Muscle of arm (tissue), 14 donors: ENCODE data around the gene LIPM. TPM values are rescaled to one million over a fixed set of nuclear protein-coding genes. Genes with fewer than 3 reads are reported as not detected.

Experiments
- DNase-seq: peaks from one replicate; pipeline ENCODE4 v3.0.0-alpha.2; 2013
- long read RNA-seq, 11 donors: transcript quantifications; one replicate each; lab custom pipeline, GENCODE V29; 2026
- polyA plus RNA-seq, 12 donors: library from polyadenylated mRNA; unstranded; fragments of 120-200 nt; gene quantifications; one replicate each; pipeline ENCODE4 v1.2.1, GENCODE V29; 2013; ENCODE audit not compliant: insufficient read length in 12 of 12

The LIPM gene, protein sequence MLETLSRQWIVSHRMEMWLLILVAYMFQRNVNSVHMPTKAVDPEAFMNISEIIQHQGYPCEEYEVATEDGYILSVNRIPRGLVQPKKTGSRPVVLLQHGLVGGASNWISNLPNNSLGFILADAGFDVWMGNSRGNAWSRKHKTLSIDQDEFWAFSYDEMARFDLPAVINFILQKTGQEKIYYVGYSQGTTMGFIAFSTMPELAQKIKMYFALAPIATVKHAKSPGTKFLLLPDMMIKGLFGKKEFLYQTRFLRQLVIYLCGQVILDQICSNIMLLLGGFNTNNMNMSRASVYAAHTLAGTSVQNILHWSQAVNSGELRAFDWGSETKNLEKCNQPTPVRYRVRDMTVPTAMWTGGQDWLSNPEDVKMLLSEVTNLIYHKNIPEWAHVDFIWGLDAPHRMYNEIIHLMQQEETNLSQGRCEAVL
- polyA plus RNA-seq = under 1 TPM in 3 of 12 donors, not detected in 9; 0.49 to 0.79 (median 0.61) TPM
- long read RNA-seq, donor 1 = 0 reads
- long read RNA-seq, donor 2 = 0 reads
- long read RNA-seq, donor 3 = 0 reads
- long read RNA-seq, donor 4 = 0 reads
- long read RNA-seq, donor 5 = 0 reads
- long read RNA-seq, donor 6 = 0 reads
- long read RNA-seq, donor 7 = 0 reads
- long read RNA-seq, donor 8 = 0 reads
- long read RNA-seq, donor 9 = 0 reads
- long read RNA-seq, donor 10 = 0 reads
- long read RNA-seq, donor 11 = 0 reads

DNA sequence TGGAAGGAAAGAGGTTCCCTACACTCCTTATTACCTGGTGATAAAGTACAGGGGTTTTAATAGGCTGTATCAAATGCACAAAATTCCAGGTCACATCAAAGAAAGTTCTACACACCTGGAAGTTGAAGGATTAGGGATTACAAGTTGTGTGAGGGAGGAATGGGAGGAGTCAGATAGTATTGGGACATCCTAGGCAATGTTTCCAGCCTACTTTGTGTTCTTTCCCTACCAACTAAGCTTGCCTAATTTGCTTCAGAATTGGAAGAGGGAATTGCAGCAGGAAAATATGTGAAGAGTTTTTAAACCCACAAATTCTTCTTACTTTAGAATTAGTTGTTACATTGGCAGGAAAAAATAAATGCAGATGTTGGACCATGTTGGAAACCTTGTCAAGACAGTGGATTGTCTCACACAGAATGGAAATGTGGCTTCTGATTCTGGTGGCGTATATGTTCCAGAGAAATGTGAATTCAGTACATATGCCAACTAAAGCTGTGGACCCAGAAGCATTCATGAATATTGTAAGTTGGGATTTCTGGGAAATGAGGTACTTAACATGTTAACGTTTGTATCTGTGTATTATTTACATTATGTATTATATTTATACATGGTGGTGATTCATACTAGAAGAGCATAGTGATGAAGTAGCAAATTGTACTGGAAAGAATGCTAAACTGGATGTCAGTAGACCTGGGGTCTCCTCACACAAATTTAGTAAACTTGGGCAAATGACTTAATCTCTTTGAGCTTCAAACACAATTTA is at the start of gene LIPM:
Gene LIPM, plus strand, starts transcription at position 208 of the 763 bp plus-strand sequence. Its CDS starts 167 bp downstream, at position 375.
- no peak for DNase-seq

DNA sequence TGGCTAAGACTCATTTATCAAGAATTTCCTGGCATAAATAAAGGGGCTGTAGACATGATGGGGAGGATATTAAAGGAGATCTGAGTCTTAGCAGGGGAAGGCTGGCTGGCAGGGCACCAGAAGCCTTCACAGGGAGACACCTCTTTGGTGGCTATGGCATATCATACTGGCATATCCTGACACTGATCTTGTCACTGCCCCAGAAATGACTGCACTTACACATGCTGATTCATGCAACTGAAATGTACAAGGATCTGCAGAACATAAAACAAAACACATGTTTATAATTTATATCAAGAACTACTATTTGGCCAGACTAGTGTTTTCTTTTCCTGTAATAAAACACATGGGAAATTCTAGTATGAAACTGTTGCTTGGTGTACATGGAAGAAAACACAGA is 48.2 kb upstream of the LIPM start:
- DNase-seq = no peak

DNA sequence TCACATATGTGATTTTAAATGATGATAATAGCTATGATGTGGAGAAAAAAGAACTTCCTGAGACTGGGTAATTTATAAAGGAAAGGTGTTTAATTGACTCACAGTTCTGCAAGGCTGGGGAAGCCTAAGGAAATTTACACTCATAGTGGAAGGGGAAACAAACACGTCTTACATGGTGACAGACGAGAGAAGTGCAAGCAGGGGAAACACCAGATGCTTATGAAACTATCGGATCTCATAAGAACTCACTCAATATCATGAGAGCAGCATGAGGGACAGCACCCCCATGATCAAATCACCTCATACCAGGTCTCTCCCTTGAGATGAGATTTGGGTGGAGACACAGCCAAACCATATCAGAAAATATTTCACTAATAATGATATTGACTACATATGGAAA is 46.8 kb upstream of the LIPM start:
- DNase-seq = no peak

DNA sequence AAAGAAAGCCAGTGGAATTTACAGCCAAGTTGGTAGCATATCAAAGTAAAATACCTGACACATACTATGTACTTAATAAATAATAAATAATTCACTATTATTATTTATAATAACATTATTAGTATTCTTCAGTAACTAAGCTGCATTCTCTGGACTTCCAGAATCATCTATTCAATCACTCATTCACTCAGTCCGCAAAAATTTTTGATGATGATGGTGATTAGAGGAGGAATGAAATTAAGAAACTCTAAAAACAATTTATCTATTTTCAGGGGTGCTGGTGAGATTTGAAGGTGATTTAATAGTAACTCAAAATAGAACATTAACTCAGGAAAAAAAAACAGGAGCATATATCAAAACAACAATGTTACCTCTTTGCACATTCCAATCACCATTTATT is 45.9 kb upstream of the LIPM start:
- DNase-seq = no peak

DNA sequence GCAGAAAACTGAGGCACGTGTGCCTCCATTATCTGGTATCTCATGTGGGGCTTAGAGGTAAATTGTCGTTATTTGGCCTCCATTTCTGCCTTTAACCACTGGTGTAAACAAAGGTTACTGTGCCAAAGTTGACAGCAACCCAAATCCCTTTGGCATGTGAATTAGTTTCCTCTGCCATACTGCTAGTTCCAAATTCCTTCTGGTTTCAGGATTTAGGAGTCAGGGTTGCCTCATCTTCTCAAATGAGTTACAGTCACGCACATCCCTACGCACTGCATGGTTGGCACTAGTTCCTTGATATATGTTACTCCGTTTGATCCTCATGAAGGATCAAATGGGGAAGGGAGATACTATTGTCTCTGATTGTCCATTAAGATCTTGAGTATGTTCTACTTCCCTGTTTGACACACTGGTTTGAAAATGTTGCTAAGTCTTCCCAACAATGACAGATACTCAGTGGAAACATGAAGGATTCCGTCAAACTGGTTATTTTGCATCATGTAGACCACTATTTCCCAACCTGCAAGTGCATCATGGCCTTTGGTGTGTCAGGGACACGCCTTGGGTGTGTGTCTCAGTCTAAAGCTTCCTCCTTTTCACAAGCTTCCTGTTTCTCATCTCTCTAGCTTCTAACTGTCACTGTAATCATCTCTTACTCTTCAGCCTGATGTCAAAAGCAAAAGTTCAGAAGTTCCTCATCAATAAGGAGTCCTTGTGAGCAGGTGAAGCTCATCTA is 43.0 kb upstream of the LIPM start, which contains the start of gene LIPN:
Gene LIPN, plus strand, starts transcription at position 655 of the 736 bp plus-strand sequence. CDS start 1,386 bp downstream, outside the sequence.
- DNase-seq = no peak

DNA sequence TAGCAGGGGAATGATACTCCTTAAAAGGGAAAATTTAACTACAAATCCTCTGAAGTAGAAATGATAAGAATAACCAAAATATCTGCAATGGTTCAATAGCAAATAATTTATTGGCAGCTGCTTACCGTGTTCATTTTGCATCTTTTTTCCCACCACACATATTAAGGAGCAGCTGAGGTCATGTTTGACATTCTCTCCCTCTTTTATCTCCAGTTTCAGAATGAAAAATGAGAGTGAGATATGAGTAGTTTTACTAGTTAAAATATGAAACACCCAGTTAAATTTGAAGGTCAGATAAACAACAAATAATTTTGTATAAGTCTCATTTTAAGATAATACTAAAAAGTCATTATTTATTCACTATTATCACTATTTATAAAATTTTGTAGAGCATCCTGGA is 39.6 kb upstream of the LIPM start:
- DNase-seq = no peak

DNA sequence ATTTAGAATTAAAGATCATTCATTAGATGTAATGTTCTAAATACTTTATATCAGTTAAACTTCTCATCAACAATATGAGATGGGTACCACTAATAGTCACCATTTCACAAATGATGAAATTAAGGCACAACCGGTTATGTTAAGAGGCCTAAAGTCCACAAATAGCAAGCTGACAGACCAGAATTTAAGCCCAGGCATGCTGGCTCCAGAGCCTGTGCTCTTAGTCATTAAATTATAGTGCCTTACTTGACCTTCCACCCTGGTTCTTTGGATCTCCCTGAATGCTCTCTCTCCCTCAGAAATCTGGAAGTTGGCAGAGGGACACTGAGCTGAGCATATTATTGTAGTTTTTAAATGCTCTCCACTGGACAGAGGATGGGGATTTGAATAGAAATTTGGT is 39.1 kb upstream of the LIPM start:
- DNase-seq = no peak

DNA sequence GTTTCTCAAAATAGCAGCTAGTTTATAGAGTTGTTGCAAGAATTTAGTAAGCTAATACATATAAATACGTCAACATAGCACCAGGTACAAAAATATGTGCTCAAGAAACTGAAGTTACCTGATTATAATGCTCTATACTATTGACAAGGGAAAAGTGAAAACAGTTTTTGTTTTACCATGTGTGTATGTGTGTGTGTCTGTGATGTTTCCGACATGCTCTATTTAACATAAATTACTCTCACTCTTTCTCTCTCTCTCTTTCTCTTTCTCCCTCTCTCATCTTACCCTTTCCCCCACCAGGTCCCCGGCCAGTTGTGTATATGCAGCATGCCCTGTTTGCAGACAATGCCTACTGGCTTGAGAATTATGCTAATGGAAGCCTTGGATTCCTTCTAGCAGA is 38.4 kb upstream of the LIPM start:
- no peak for DNase-seq

DNA sequence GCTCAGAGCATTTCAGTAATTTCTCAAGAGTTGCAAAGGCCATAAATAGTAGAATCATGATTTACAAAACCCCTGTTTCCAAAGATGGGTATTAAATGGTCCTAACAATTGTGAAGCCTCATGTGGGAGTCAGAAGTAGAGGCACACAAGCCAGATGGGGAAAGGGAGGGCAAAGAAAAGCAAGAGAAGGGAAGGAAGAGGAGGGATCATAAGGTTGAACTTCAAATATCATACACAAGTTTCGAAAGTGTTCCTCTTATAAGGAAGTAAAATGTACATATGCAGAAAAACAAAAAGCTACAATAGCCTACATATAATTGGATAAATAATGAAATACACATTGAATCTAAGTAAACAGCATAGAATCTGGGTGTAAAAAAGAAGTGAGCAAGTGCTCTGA is 36.7 kb upstream of the LIPM start:
- DNase-seq = no peak

DNA sequence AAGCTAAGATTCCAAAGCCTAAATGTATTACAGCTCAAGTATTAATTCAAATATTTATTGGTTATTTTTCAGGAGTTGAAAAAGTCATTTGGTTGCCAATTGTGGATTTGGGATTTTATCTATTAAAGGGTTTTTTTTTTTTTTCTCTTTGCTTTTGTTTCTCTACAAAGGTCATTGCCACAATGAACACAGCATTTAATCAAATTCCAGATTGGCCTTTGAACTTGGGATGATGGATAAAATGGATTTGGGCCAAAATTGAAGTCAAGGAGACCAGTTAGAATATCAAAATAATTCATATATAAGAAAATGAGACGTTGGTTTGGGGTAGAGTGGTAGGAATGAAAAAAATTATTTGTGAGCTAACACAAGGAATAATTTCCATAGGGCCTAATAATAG is 33.1 kb upstream of the LIPM start:
- DNase-seq = no peak

DNA sequence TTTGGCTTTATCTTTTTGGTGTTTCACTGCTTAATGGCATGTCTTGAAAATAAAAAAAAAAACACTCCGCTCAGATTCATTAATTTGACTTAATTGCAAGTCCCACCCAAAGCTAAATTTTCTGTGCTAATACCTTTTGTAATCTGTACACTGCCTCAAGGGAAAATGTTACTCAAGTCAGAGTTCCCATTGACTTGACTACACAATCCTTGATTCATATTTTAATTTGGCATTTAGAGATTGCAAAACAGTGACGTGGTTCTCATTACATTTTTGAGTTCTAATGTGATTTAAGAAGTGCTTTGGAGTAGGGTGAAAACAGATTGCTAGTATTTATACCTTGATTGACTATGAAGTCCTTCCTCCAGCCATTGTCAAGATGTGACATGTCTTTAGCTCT is 21.3 kb upstream of the LIPM start:
- no peak for DNase-seq

DNA sequence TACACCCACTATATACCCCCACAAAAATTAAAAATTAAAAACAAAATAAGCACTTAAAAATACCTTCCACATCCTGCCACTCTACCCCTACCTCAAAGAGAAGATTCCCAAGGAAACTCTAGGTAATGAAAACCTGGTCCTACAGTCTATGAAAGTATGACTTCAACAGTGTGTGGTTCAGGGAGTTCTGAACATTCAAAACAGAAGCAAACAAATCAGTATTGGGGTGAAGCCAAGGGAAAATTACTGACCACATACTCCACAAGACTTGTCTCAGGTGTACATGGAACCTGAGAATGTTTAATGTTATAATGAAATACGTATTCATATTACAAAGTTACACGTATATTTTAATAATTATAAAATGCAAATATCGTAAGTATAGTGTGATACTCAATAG is 20.3 kb upstream of the LIPM start:
- DNase-seq = no peak

DNA sequence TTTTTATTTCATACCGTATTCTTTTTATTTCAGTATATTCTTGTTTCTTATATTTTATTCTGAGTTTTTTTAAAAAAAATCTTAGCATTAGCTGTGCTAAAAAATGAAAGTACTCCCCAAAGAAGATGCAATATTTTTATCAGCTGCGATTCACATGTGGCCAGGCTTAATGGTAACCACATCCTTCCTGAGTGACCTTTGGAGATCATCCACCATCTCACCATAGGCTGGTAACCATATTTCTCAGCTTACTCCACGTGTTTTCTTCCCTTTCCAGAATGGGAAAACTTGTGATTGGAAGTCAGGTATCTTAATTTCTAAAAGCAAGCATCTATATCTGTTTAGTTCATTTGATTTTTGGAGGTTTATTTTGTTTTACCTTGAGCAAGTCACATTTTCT is 18.8 kb upstream of the LIPM start:
- DNase-seq = no peak

DNA sequence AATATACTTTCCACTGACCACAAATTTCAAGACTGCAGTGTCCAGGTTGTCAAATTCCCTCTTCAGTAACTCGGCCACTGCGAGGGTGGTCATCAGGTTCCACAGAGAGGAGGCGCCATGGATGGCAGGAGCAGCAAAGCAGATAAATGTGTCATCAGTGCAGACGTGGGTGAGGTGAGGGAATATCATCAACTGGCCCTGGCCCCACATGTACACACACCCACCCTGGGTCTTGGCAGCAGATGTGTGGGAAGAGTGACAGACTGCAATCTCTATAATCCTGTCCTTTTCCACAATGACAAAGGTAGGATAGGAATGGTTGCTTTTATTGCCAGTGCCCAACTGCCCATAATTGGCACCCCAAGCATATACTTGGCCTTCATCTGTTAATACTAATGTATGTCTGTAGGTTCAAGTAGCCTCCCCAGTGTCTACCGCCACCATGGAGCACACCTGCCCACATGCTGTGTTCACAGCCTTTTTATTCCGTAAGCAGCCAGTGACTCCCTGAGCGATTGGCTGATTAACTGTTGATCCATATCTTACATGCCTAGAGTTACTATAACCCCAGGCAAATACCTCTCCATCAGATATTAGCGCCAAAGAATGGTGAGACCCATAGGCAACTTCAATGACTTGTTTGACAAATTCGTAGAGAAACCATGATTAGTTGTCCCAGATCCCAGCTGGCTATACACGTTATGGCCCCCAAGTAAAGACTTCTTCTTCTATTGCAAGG is 16.3 kb upstream of the LIPM start:
- DNase-seq = no peak

DNA sequence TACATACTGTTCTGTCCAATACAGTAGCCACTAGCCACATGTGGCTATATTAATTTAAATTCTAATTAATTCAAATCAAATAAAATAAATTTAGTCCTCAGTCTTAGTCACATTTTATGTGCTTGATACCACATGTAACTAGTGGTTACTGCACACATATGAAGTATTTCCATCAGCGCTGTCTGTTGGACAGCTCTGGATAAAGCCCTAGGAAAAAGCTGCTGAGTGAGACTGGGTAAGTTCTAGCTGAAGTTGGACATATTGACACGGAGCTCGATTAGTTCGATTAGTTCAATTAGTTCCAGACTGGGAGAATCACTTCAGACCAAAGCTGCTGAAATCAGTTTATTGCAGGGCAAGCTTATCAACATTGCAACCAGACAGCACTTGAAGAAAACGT is 15.1 kb upstream of the LIPM start:
- no peak for DNase-seq

DNA sequence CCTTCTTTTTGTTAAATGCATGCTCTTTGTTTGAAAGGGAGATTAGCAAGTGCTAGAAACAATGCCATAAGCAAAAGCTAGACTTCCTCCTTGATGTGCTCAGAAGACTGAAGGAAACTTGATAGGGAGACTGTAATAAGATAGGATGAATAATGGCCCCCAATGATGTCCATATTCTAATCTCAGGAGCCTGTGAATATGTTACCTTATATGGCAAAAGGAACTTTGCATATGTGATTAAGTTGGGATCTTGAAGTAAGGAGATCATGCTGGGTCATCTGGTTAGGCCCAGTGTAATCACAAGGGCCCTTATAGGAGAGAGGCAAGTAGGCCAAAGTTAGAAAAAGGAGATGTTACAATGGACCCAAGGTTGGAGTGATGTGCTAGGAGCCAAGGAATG is 13.6 kb upstream of the LIPM start:
- DNase-seq = no peak

DNA sequence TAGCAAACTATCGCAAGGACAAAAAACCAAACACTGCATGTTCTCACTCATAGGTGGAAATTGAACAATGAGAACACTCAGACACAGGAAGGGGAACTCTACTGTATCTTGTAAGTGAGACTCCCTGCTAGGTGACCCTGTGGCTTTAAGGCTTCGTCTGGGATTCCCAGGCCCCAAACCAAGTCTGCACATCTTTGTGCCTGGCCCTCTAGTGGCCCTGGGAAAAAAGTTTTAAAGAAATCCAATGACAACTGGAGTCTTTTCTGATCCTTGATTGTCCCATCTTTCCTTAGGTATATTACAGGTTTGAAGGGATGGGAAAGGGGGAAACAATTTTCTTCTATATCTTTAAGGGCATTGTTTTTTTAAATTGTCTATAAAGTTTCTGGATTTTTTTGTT is 10.6 kb upstream of the LIPM start:
- no peak for DNase-seq

DNA sequence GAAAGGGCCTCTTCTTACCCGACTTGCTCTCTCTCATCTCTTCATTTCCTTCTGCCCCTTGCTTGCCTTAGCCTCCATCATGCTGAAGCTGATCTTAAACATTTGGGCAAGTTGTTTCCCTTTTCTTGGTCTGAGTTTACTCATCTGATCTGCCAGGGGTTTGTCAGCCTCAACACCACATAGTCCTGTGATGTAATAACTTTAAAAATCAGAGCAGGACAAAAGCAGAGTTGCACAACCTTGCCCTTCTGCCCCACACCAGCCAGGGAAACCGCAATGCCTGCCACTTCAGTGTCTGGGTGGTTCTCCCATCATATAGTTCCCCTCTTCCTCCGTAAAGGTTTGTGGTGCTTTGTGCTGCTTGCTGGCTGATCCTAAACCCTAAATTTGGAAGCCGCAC is 9.9 kb upstream of the LIPM start:
- DNase-seq = no peak

DNA sequence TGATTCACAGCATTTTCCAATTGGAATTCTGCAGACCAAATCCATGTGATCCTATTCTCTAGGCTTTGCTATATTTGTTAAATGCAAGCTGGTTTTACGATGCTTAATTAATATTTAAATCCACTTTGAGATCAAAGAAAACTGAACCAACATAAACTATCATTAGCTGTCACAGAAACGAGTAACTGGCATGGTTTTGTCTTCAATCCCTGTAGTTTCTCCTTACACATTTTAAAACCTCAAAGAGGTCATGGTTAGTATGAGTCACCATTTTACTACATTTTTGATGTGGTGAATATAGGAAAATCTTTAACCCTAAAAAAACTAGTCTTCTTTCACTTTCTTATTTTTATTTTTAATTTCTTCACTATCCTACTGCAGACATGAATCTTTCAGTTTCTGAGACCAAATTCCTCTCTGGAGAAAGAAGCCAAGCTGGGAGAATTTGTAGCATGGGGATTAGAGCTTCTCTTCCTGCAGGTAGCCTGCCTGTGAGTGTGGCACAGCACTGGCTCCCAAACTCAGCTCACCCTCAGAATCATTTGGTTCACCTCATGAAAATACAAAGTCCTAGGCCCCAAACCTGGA is 8.7 kb upstream of the LIPM start:
- DNase-seq = no peak

DNA sequence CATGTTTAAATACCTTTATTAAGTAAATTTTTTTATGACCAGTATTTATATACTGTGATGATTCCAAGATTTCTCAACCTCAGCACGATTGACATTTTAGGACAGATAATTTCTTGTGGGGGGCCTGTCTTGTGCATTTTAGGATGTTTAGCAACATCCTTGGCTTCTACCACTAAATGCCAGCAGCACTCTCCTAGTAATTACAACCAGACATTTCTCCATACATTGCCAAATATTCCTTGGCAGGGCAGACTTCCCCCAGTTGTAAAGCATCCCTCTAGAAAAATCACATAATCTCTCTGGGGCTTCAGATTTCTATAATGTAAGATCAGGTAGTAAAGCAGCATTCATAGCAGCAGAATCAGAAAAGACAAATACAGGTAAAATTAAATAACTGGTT is 7.8 kb upstream of the LIPM start:
- DNase-seq = no peak
